SH-SY5Y (cell line): ENCODE results near the gene SMIM45.

ENCODE experiments used
- GATA2 ChIP-seq: IDR thresholded peaks from 2 replicates; pipeline ENCODE4 v1.6.1; 2011; ENCODE audit warnings: mild to moderate bottlenecking, low read depth, low read length
- GATA3 ChIP-seq: IDR thresholded peaks from 2 replicates; pipeline ENCODE4 v1.6.1; 2011; ENCODE audit warnings: low read depth, mild to moderate bottlenecking, low read length, moderate library complexity

Gene SMIM45

DNA sequence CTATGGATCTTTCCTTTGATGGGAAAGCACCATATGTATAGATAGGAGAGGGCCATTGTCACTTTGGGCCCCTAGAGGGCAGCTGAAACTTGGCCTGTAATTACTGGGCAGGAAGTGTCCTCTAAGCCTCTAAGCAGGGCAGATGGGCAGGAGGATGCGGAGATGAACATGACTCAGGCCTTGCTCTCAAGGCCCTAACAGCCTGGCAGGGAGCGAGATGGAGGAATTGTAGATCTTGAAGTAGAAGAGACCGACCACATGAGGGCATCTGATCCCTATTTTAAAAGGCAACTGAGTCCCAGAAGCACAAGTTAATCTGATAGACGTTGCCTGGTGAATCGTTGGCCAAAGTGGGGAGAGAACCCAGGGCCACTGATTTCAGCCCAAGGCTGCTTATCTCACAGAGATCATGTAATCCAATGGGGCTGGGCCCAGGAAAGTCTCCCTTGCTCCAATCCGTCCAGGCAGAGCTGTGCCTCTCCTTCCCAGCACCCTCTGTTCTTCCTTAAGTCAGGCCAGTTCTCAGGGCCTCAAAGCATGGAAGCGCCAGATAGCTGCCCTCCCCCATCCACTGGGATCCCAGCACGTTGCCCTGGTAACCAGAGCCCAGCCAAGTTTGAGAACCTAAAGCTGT lies 14.8 kb downstream of the SMIM45 start:
- TF ChIP-seq GATA2 (no peak), GATA3 (no peak)

DNA sequence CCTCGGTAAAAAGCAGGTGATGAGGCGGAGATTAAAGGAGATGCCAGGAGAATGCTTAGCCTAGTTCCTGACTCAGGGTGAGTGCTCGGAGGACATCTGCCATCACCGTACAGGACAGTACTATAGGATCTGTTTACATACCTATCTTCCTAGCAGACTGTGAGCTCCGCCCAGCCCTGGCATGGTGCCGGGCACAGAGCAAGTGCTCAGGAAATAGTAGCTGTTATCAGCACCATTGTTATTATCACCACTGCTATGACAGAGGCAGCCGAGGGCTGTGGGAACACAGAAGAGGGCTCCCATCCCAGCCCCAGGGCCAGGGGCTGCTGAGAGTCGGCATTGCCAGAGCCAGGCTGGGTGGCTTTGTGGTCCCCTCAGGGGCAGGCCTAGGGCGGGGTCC lies 16.7 kb downstream of the SMIM45 start:
- TF ChIP-seq GATA2 = no peak
- no peak for TF ChIP-seq GATA3

DNA sequence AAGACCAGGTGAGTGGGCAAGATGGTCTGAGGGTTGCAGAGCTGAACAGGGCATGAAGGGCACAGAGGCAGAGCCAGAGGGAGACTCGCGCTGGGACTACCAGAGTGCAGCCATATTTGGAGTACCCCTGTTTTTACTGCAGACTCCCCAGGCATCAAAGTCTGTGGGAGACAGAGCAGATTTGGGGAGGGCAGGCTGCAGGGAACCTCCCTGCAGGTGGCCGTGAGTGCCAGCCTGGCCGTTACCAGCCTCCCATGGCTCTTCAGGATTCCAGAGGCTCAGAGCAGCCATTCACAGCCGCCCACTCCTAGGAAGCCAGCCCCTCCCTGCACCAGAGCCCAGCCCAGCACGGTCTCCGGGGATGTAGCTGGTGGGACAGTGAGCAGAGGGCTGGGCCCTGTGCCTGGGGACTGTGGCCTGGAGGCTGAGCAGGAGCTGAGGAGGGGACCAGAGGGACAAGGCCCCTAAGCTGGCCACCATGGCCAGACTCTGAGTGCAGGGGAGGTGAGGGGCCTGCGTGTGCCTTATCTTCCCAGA lies 17.2 kb downstream of the SMIM45 start, which contains the start of gene SEPTIN3:
Gene SEPTIN3 (plus strand): TSS at position 334 of the 537 bp plus-strand sequence. CDS start 2,050 bp downstream, outside the sequence.
- TF ChIP-seq GATA2 (no peak), GATA3 (no peak)

DNA sequence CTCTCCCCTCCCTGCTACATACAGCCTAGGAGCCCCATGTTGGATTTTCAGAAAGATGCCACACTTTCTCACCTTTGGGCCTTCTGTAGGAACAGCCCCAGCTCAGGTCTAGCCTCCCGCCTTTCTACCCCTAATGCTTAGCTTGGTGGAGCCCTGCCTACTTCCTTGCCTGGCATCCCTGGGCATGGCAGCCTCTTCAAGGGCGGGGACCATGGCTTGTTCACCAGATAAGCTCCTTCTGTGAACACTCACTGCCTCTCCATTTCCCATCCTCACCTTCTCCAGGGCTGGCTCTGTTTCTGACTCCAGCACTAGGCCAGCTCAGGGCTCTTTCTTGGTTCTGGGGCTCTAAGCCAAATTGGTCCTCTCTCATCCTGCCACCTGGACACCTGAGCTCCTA lies 18.7 kb downstream of the SMIM45 start:
- TF ChIP-seq GATA3 = no peak
- no peak for TF ChIP-seq GATA2

DNA sequence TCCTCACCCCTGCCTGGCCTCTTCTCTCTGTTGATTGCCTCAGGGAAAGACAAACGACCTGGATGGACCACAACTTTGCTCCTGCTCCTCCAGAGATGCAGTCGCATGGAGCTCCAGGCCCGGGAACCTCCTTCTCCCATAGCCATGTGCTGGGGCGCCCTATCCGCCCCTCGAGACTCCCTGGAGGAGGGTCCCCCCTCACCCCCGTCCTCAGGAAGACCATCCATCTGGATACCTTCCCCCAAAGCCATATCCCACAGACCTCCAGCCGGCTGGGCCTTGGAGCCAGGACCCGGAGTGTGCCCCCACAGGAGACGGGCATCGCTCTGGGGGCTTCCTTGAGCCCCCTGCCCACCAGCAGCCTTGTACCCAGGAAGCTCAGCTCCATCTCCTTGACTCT lies 19.5 kb downstream of the SMIM45 start:
- TF ChIP-seq GATA2 = no peak
- no peak for TF ChIP-seq GATA3

DNA sequence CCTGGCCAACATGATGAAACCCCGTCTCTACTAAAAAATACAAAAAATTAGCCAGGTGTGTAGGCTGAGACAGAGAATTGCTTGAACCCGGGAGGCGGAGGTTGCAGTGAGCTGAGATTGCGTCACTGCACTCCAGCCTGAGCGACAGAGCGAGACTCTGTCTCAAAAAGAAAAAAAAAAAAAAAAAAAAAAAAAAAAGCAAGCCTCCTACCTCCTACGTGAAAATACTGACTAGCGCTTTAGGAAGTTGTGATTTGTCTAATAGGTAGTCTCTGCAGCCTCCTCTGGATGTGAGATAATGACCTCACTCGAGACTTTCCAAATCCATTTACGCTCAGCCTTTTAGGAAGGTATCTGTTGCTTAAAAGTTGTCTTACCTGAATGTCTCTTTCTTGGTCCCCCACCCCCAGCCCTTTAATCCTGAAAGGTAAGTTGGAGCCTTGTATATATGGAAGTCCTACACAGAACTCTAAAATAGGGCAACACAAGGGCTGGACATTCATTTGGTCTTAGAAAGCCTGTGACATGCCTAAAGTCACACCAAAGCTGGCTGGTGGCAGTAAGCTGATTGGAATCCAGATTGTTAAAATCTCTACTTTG lies 22.8 kb downstream of the SMIM45 start:
- TF ChIP-seq GATA3 (no peak), GATA2 (no peak)

DNA sequence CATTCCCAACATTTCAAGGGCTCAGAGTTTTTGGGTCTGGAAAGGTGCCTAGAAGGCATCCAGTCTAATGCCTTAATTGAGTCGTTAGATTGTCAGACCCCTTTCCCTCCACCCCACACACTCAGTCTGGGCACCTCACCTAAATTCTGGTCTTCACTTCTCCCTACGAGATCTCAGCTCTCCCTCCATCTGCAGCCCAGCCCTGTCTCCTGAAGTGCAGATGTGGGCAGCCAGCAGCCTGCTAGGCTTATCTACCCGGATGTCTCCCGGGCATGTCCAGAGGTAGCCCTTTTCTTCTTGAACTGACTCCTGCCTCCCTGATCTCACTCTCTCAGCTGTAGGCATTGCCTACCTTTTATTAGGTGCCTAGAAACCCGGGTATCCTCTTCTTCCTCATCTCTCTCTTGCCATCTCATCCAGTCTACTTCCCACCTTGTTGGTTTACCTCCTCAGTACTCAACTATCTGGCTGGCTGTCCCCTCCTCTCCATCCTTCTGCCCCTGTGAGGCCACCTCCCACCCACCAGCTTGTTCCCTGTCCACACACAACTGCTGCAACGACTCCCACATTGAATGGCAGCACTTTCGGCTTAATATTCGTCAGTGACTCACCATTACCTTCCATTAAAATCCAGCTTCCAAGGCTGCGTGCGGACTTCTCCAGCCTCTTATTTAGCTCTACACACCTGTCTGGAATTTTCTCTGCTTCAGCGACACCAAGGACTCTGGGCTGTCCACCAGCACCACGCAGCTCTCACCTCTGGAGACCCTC lies 23.5 kb downstream of the SMIM45 start:
- TF ChIP-seq GATA3 (no peak), GATA2 (no peak)

DNA sequence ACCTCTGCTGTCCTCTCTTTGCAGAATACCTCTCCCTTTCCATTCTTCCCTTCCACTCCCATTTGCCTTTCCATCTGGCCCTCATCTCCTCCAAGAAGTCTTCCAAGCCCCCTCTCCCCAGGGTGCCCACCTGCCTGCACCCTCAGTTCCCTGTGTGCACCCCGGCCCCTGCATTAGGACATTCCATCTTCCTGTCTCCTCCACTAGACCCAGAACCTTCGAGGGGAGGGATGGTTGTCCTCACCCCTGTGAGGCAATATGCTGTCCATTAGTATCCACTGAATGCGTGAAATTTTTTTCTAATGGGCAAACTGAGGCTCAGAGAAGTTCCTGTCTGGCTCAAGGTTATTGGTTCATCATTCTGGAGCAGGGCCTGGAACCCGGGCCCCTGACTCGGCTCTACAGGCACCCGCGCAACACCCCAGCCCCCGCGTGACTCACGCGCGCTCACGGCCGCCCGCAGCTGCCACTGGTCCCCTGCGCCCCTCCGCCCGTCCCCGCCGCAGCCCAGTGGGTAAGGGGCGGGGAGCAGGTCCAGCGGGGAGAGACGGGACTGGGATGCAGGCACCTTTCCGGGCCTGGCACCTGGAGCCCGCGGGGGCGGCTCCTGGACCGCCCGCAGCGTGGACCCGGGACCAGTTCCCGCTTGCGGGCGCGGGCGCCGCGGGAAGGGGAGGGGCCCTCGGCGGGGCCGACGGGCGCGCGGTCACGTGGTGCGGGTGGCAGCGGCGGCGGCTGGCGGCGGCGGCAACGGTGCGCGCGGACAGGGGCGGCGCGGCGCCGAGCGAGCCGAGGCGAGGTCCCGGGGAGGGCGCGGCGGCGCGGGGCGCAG lies 24.3 kb downstream of the SMIM45 start:
- TF ChIP-seq GATA2 (no peak), GATA3 (no peak)

DNA sequence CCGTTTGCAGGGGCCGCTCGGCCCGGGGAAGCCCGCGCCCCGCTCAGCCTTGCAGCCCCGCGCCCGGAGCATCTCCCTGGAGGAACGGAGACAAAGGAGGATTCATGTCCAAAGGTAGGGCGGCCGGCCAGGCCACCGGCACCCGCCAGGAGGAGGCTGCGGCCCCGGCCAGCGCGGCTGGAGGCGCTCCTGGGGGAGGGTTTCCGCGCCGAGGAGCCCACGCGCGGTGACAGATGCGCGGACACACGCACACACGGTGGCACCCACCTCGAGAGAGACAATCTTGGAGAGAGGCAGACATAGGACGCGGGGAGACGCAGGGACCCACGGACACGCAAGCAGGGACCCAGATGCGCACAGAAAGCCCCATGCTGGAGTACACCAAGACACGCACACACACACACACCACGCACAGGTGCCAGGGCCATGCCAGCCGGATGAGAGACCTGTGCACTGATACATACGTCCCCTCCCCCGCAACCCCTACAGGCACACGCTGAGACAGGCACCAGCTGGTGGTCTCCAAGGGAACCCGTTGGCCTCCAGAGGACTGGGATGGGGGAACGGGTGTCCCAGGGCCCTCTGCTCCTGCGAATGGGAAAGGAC lies 25.1 kb downstream of the SMIM45 start:
- no peak for TF ChIP-seq GATA3
- TF ChIP-seq GATA2 = no peak

DNA sequence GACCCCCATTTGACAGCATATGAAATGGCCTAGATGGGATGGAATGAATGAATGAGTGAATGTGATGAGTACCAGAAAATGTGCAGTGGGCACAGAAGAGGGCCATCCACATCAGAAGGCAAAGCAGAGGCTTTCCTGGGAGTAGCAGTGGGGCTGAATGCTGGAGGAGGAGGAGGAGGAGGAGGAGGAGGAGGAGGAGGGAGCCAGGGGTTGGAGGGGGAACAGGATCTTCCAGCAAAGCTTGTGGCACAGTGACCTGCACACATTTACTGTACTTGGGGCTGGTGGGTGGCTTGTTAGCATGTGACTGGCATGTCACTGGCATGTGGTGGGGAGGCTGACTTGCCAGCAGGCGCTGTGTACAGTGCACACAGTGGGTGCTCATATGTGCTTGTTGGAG lies 26.8 kb downstream of the SMIM45 start:
- TF ChIP-seq GATA3 = no peak
- no peak for TF ChIP-seq GATA2

DNA sequence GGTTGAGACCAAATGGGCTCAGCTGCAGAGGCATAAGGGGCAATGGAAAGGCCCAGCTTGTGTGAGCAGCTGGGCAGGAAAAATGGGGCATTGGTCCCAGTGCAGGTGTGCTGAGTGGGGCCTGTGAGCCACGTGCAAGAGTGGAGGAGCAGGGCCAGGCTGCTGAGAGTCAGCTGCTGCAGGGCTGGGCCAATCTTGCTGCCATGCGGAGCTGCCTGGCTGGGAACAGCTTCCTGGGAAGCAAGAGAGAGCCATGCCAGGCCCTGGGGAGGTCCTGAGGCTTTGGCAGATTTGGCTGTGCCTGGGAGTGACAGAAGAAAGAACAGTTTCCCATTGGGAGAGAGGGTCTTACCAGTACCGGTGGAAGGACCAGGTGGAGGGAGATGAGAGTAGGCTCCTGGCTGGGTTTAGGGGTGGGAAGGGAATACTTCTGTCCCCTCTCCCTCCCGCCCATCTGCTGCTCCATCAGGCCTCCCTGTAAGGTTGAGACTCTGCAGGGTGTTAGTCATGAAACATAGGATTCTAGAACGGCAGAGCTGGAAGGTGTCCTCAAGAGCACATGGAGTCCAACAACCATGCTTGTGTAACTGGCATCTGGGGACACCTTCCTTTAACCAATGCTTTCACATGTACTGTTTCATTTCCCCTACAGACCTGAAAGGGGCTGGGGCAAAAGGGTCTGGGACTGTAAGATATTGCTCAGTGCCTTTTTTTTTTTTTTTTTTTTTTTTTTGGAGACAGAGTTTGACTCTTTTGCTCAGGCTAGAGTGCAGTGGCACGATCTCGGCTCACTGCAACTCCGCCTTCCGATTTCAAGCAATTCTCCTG lies 27.7 kb downstream of the SMIM45 start:
- TF ChIP-seq GATA3 (no peak), GATA2 (no peak)

DNA sequence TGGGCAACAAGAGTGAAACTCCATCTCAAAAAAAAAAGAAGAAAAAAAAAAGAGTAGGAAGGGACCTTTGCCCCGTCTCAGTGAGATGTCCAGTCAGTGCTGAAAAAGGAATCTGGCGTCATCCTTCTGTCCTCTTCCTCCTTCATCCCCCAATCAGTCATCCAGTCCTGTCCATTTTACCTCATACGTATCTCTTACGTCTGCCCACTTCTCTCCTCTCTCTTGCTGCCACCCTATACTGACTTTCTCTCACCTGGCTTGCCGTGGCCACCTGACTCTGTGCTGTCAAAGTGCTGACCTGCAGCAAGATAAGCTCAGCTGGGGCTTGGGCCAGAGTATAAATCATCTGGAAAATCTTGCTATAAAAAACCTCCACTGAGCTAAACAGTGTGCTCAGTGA lies 30.9 kb downstream of the SMIM45 start:
- TF ChIP-seq GATA2 (no peak), GATA3 (no peak)

DNA sequence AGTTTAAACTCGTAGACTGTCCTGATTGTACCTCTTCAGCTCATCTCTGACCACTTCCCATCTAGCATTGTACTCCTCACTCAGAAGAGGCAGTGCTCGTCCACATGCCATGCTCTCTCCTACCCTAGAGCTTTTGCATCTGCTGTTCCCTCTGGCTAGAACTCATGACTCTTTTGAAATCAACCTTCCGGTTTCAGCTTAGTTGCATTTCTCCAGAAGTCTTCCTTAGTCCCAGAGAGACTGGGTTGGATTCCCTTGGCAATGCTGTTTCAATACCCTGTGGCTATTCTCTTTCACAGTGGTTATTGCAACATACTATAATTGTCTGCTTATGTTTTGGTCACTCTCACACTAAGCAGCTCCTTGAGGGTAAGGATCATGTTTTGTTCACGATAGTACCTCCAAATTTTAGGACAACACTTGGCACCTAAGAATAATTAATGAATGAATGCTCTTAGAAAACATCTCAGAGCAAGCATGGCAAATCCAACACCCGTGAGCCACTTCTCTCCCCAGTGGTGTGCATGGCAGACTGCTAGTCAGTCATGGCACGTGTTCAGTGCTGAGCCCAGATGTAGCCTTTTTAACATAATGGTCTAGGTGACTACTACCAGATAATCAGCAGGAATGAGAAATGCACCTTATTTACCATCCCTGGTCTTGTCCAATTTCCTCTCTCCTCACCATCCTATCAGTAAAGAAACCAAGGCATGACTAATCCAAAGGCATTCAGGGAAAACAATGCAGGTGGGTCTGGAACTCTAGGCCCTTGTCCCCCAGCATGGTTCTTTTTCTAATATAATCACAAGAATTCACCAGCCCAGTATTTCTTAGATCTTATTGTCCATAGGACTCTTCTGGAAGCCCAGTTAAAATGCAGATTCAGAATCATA lies 31.8 kb downstream of the SMIM45 start:
- no peak for TF ChIP-seq GATA3
- no peak for TF ChIP-seq GATA2
